ENCODE data around the gene CCR7.

The CCR7 gene

GRCh38 chr17:40510328-40510648 lies 55.0 kb downstream of the CCR7 start:
- in situ Hi-C loops (cut with MboI; ENCODE audit: low pct_unique_long_range_greater_than_20kb, low sequenced_read_pairs, unreplicated experiment): no loop called here
- TF ChIP-seq CTCF (IDR thresholded peaks at IDR 0.05; ENCODE audit: extremely low read depth, insufficient read depth, missing control alignments): no peak
- DNase-seq (ENCODE audit: low spot score): no peak

- in situ Hi-C loops (cut with MboI; ENCODE audit: low pct_unique_long_range_greater_than_20kb, low sequenced_read_pairs, unreplicated experiment): no loop called here
- no peak for TF ChIP-seq CTCF (IDR thresholded peaks at IDR 0.05; ENCODE audit: extremely low read depth, insufficient read depth, missing control alignments)
- DNase-seq (ENCODE audit: low spot score): no peak
Observed at GRCh38 chr17:40509626-40510327, 55.5 kb downstream of the CCR7 start.

GRCh38 chr17:40506786-40507185 lies 58.5 kb downstream of the CCR7 start:
- DNase-seq (ENCODE audit: low spot score): no peak
- TF ChIP-seq CTCF (IDR thresholded peaks at IDR 0.05; ENCODE audit: extremely low read depth, insufficient read depth, missing control alignments): no peak
- in situ Hi-C loops (cut with MboI; ENCODE audit: low pct_unique_long_range_greater_than_20kb, low sequenced_read_pairs, unreplicated experiment): no loop called here
